BJ (cell line): ENCODE data around the gene LIM2. TPM values are rescaled to one million over a fixed set of nuclear protein-coding genes. Genes with fewer than 3 reads are reported as not detected.

ENCODE experiments used
- CTCF ChIA-PET: fragments of 350-600 bp; formaldehyde crosslinking; extraction: SDS; loops from one replicate; lab custom pipeline; 2021; ENCODE audit warnings: antibody characterized with exemption, inconsistent platforms; lab: Yijun Ruan, JAX
- POLR2A ChIA-PET: fragments of 300-600 bp; sonication (Branson Sonifier 250); formaldehyde crosslinking; extraction: SDS; loops from one replicate; lab custom pipeline; 2021; ENCODE audit warnings: antibody characterized with exemption; lab: Charles Lee
- DNase-seq: peaks from one replicate; pipeline ENCODE4 v3.0.0-alpha.2; 2011; ENCODE audit warnings: low read depth
- H3K27me3 ChIP-seq: 2 replicates; pipeline ENCODE4 v1.6.0; 2011; ENCODE audit warnings: low read length; ENCODE audit not compliant: control insufficient read depth, insufficient read depth
- H3K36me3 ChIP-seq: 2 replicates; pipeline ENCODE4 v1.5.1; 2011; ENCODE audit warnings: low read length; ENCODE audit not compliant: control insufficient read depth, insufficient read depth
- H3K4me3 ChIP-seq: 2 replicates; pipeline ENCODE4 v1.5.1; 2011; ENCODE audit warnings: low read depth, mild to moderate bottlenecking, control low read depth, low read length
- polyA plus RNA-seq: library from polyadenylated mRNA; depleted of rRNA; stranded (reverse); fragments of >200 nt; gene quantifications from 2 replicates; pipeline ENCODE4 v1.2.3, GENCODE V29; 2011
- TF ChIP-seq, protein P1 (sequence below): IDR thresholded peaks from 2 replicates; pipeline ENCODE4 v1.5.1; 2011; ENCODE audit warnings: low read depth, mild to moderate bottlenecking, control low read depth, inconsistent platforms, low read length, moderate library complexity; ENCODE audit not compliant: insufficient read depth

LIM2 gene
- polyA plus RNA-seq, 1 experiment: not detected

DNA sequence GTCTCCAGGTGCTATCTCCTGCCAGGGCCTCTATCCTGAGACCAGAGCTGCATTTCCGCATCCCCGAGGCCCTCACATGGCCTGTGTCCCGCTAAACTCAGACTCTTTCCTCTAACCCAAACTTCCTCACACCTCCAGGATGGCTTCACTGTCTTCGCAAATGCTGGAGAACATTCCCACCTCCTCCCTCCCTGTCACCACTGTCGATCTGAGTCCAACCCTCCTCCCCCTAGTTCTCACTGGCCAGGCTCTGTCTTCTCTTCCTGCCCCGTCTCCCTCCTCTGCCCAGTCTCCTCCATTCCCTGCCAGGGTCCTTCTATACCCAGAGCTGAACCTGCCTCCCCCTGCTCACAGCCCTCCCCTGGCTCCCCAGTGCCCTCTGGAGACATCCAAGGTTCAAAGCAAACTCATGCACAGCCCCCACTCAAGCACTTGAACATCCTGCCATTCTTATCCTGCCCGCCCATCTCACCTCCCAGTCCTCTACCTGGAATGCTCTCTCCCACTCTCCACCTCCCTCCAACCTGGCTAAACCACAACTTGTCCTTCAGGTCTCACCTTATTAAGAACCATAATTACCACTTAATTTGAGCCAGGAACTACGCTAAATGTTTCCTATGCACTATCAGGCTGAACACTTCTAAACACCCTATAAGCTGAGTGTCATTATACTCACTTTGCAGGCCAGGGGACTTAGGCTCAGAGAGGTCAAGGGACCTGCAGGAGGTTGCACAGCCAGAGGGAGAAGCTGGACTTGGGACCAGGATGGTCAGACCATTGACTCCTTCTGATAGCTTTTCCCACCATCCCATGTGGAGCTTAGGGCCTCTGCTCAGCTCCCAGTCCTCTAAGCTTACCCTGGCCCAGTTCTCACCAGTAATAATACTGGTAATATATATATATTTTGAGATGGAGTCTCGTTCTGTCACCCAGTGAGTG, 44.9 kb downstream of the LIM2 start:
- peaks cover 14% of the 10 kb centered on the region for H3K36me3 ChIP-seq
- TF ChIP-seq, protein P1, sequence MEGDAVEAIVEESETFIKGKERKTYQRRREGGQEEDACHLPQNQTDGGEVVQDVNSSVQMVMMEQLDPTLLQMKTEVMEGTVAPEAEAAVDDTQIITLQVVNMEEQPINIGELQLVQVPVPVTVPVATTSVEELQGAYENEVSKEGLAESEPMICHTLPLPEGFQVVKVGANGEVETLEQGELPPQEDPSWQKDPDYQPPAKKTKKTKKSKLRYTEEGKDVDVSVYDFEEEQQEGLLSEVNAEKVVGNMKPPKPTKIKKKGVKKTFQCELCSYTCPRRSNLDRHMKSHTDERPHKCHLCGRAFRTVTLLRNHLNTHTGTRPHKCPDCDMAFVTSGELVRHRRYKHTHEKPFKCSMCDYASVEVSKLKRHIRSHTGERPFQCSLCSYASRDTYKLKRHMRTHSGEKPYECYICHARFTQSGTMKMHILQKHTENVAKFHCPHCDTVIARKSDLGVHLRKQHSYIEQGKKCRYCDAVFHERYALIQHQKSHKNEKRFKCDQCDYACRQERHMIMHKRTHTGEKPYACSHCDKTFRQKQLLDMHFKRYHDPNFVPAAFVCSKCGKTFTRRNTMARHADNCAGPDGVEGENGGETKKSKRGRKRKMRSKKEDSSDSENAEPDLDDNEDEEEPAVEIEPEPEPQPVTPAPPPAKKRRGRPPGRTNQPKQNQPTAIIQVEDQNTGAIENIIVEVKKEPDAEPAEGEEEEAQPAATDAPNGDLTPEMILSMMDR: no peak
- ChIA-PET CTCF (interaction anchor here (0.5 to 1.4 kb wide), 5 partner anchors 8 to 315 kb away, joined by 3 to 7 read pairs (median 3); no protein-coding TSS in a partner anchor), POLR2A (no interaction called here)
- H3K27me3 ChIP-seq: no peaks in the 10 kb centered on the region
- no peak for DNase-seq
- no peak overlapping the region for H3K4me3 ChIP-seq

DNA sequence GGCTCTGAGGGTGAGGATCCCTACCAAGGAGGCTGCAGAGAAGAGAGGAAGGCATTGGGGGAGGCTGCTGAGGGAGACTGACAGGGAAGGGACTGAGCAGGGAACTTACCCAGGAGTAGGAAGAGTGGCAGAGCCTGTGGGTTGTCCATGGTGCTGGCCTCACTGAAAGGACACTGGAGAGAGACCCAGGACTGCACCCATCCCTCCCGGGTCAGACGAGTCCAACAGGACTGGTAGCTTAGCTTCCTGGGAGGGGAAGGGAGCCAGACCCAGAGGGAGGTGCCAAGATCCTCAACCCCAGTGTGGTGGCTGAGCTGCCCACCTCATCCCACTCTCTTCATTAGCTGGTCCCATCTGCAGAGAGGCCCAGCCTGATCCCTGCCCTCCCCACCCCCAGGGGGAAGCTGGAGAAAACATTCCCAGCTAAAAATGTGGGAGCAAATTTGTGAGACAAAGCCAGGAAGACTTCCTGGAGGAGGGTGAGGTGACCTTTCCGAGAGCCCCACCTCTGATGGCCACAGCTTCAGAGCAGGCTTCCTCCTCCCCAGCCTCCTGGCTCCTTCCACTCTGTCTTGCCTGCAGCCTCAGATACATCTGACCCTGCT, 45.7 kb downstream of the LIM2 start, which contains the start of gene VSIG10L:
VSIG10L (minus strand) TSS at position 164 of the 605 bp plus-strand sequence; CDS start at position 149, 15 bp downstream.
- Histone ChIP-seq H3K4me3 (no peak within 1 kb of the TSS), H3K27me3 (no peaks in the 10 kb centered on the region), H3K36me3 (peaks cover 10% of the 10 kb centered on the region)
- ChIA-PET CTCF (interaction anchor here (1.0 to 1.4 kb wide), 3 partner anchors 9 to 80 kb away, joined by 3 to 7 read pairs (median 4); no protein-coding TSS in a partner anchor), POLR2A (no interaction called here)
- TF ChIP-seq, protein P1: no peak
- no peak for DNase-seq

DNA sequence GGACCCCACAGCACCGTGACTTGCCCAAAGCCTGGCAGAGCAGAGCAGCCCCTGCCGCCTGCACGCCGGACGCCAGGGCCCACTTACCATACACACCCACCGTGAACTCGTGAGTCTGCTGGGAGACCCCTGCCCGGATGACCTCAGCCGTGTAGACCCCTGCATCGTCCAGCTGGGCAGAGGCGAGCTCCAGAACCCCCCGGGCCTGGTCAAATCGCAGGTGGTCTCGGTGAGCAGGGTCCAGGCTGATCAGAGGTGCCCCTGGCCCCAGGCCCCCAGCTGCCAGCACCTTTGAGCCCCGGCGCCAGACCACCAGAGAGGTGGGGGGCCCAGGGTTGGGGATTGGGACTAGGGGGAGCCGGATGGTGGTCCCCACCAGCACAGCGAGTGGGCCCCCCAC, 46.7 kb downstream of the LIM2 start:
- TF ChIP-seq, protein P1: no peak
- Histone ChIP-seq H3K27me3 (no peaks in the 10 kb centered on the region), H3K36me3 (peaks cover 6% of the 10 kb centered on the region), H3K4me3 (no peak overlapping the region)
- no peak for DNase-seq
- ChIA-PET POLR2A (no interaction called here), CTCF (interaction anchor here (0.9 to 1.4 kb wide), 7 partner anchors 10 to 316 kb away, joined by 3 to 7 read pairs (median 3); partner anchors contain the start of gene ETFB)

DNA sequence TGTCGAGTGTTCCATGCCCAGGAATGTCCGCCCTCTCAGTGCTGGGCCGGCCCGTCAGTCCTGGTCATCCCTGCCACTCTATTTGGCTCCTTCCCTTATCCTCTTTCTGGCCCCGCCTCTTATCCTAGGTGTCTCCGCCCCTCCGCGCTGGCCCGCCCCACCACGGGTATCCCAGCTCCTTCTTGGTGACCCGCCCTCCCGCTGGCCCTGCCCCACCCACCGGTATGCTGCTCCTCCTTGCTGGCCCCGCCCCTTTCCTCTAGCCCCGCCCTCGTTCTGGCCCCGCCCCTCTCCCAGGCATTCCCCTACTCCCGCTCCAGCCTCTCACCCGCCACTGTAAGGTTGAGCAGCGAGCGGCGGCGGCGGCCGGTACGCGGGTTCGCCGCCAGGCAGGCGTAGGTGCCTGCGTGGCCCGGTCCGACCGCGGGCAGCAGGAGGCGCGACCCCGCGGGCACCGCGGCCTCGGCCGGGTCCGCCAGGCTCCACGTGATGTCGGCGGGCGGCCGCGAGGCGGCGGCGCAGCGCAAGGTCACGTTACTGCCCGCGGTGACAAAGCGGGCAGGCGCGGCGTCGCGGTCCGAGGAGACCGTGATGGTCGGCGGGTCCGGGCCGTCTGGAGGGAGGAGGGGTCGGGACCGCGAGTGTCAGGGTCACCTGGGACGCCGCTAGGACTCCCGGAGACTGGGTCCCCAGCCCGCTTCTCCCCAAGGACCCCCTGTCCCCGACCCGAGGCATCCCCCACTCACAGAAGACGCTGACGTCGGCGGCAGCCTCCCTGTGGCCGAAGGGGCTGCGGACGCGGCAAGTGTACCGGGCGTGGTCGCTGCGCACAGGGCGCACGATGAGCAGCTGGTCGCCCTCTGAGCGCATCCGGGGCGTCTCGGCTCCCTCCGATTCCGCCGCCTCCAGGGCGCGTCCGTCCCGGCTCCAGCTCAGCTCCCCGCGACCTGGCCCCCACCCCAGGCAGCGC, 47.8 kb downstream of the LIM2 start:
- Histone ChIP-seq H3K4me3 (peak overlapping the region; percentile 65), H3K36me3 (no peaks in the 10 kb centered on the region; the same call in 1 of the 2 replicates), H3K27me3 (no peaks in the 10 kb centered on the region)
- peak; percentile 78 for DNase-seq
- POLR2A ChIA-PET: interaction anchor here (0.6 kb wide), 5 partner anchors 19 to 349 kb away, joined by 3 to 12 read pairs (median 4); partner anchors contain the start of gene ETFB
- CTCF ChIA-PET: interaction anchor here (0.6 to 1.7 kb wide), 13 partner anchors 20 to 317 kb away, joined by 3 to 6 read pairs (median 3); partner anchors contain the start of genes CLDND2 and ETFB
- TF ChIP-seq, protein P1: no peak
